Measurements from ENCODE around the gene NEDD1. TPM values are rescaled to one million over a fixed set of nuclear protein-coding genes. Genes with fewer than 3 reads are reported as not detected.

NEDD1 gene
- total and polyA plus RNA-seq, 7 donors = 7.4 to 27.4 (median 13.5) TPM

DNA sequence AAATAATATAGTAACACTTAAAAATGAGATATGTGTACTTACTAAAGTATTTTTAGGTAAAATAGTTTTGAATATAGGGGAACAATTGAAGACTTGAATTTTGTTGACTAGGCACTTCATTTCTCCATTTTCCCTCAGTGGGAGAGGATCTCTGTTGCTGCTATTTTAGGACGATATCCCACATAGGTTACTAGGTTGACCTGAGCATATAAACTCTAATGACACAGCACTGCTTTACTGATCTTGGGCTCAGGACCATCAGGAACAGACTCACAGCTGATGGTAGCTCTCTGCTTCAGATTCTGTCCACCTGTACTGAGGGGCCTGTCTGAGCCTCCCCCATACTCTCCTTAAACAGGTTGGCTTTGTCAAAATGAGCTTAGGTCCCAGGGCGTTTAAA is 5.9 kb downstream of the NEDD1 start:
- intact Hi-C loops (cut with DNase I) = no loop called here
- Histone ChIP-seq H3K27me3 (ENCODE audit: insufficient read depth in 3 of 3, low read length in 2 of 3) (no peaks in the 10 kb centered on the region), H3K4me1 (peaks cover 34% of the 10 kb centered on the region), H3K9me3 (no peaks in the 10 kb centered on the region), H3K4me3 (peak overlapping the region; percentile 42), H3K36me3 (ENCODE audit: insufficient read depth in 1 of 2, low read depth in 1 of 2) (no peaks in the 10 kb centered on the region), H3K27ac (peak overlapping the region; percentile 73)
- TF ChIP-seq, protein P1, sequence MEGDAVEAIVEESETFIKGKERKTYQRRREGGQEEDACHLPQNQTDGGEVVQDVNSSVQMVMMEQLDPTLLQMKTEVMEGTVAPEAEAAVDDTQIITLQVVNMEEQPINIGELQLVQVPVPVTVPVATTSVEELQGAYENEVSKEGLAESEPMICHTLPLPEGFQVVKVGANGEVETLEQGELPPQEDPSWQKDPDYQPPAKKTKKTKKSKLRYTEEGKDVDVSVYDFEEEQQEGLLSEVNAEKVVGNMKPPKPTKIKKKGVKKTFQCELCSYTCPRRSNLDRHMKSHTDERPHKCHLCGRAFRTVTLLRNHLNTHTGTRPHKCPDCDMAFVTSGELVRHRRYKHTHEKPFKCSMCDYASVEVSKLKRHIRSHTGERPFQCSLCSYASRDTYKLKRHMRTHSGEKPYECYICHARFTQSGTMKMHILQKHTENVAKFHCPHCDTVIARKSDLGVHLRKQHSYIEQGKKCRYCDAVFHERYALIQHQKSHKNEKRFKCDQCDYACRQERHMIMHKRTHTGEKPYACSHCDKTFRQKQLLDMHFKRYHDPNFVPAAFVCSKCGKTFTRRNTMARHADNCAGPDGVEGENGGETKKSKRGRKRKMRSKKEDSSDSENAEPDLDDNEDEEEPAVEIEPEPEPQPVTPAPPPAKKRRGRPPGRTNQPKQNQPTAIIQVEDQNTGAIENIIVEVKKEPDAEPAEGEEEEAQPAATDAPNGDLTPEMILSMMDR (IDR thresholded peaks at IDR 0.05) = no peak
- ATAC-seq (peak; percentile 30 to 64 (median 50)), DNase-seq (no peak)
- WGBS, 3 donors = 64 to 77% (median 70%) methylated on average over 2 of the region's 2 CpGs

DNA sequence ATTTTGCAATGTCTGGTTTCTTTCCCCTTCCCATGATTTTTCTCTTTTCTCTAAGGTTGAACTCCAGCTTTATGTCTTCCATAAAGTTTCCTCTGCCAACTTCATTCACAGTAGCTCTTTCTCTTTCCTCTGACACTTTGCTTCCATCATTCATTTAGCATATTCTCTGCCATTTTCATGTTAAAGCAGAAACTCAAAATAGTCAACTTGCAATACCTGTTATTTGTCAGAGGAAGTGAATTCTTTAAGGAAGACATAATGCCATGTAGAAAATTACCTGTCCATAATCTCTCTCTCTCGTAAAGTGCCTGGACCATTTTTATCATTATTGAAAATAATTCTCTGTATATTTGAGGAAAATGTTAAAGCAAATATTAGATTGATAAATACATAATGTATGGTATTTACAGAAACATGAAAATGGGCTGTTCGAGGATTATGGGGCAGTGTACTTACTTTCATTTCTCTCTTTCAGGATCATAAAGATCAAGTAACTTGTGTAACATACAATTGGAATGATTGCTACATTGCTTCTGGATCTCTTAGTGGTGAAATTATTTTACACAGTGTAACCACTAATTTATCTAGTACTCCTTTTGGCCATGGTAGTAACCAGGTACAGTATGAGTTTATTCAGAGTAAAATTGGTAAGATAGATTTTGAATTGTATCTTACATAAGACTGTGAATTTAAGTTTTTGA is 12.6 kb downstream of the NEDD1 start:
- no peak for ATAC-seq
- Histone ChIP-seq H3K36me3 (ENCODE audit: insufficient read depth in 1 of 2, low read depth in 1 of 2) (peaks cover 0 to 6% of the 10 kb centered on the region in 2 donors), H3K9me3 (peaks cover 4% of the 10 kb centered on the region), H3K27me3 (ENCODE audit: insufficient read depth in 3 of 3, low read length in 2 of 3) (no peaks in the 10 kb centered on the region), H3K4me1 (no peaks in the 10 kb centered on the region), H3K4me3 (no peak overlapping the region), H3K27ac (no peak overlapping the region)
- WGBS, 3 donors = 96 to 97% (median 97%) methylated on average over 2 of the region's 2 CpGs
- TF ChIP-seq, protein P1 (IDR thresholded peaks at IDR 0.05) = no peak
- intact Hi-C loops (cut with DNase I) = no loop called here
- DNase-seq = no peak

DNA sequence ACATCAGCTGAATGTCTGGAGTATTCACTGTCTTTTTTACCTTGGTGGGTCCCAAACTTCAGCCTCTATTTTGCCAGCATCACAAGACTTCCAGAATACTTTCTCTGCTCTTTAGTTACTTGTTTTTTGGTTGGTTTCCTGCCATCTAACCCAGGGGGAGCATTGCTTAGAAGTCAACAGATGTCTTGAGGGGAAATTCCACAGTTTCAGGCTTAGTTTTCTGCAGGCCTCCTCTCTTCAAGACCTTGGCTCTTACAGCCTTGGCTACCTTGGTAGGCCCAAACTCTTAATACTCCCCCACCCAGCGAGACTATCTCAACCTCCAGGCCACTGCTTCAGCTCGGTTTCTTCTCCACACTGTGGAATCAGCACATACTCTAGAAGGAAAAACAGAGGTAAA is 41.7 kb downstream of the NEDD1 start:
- Histone ChIP-seq H3K27me3 (ENCODE audit: insufficient read depth in 3 of 3, low read length in 2 of 3) (no peaks in the 10 kb centered on the region), H3K36me3 (ENCODE audit: insufficient read depth in 1 of 2, low read depth in 1 of 2) (peaks cover 10 to 84% of the 10 kb centered on the region in 2 donors), H3K9me3 (no peaks in the 10 kb centered on the region), H3K27ac (no peak overlapping the region), H3K4me3 (no peak overlapping the region), H3K4me1 (no peaks in the 10 kb centered on the region)
- intact Hi-C loops (cut with DNase I) = no loop called here
- TF ChIP-seq, protein P1 (IDR thresholded peaks at IDR 0.05) = no peak
- ATAC-seq (no peak), DNase-seq (no peak)
- 97 to 98% (median 97%) methylated on average over 2 of the region's 2 CpGs for WGBS, 3 donors

DNA sequence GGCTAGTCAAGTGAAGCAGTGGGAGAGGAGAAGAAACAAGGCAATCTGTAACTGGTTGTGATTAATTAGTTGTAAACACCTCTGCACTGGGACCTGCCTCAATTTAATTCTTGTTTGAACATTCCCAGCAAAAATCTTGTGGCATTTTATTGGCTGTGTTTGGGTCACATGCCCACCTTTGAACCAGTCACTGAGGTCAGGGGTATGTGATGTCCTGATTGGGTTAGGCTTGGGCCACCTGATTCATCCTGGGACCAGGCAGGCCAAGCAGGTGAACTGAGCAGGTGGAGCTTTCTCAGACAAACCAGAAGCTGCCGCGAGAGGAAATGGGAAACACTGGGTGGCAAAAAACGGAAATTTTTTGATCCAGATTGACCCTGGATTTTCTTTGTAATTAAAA is 72.5 kb downstream of the NEDD1 start:
- Histone ChIP-seq H3K4me1 (no peaks in the 10 kb centered on the region), H3K27me3 (ENCODE audit: insufficient read depth in 3 of 3, low read length in 2 of 3) (no peaks in the 10 kb centered on the region), H3K36me3 (ENCODE audit: insufficient read depth in 1 of 2, low read depth in 1 of 2) (no peaks in the 10 kb centered on the region), H3K9me3 (no peaks in the 10 kb centered on the region), H3K4me3 (no peak overlapping the region), H3K27ac (no peak overlapping the region)
- TF ChIP-seq, protein P1 (IDR thresholded peaks at IDR 0.05) = no peak
- intact Hi-C loops (cut with DNase I) = no loop called here
- DNase-seq (no peak), ATAC-seq (no peak)
- 89 to 91% (median 89%) methylated on average over 3 of the region's 3 CpGs for WGBS, 3 donors

DNA sequence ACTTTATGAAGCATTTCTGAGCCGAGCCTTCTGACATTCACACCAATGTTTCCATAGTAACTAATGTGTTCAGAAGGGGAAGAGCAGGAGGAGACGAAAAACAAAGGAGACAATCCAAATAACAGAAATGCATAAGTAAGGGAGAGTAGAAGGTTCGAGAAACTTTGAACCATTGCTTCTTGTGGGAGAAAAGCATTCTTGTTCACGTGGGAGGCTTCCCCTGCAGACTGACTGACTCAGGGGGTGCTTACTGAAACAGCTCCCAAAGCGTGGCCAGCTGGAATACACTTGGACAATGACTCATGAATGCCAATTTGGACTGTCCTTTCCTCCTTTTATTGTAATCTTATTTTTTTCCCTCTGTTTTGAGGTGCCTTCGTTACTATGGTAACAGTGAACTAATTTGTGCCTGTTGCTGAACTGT is 73.9 kb downstream of the NEDD1 start:
- ATAC-seq (no peak), DNase-seq (no peak)
- TF ChIP-seq, protein P1 (IDR thresholded peaks at IDR 0.05) = no peak
- Histone ChIP-seq H3K27ac (no peak overlapping the region), H3K4me1 (no peaks in the 10 kb centered on the region), H3K4me3 (no peak overlapping the region), H3K9me3 (no peaks in the 10 kb centered on the region), H3K27me3 (ENCODE audit: insufficient read depth in 3 of 3, low read length in 2 of 3) (peaks cover 0 to 14% (median 2%) of the 10 kb centered on the region in 3 donors), H3K36me3 (ENCODE audit: insufficient read depth in 1 of 2, low read depth in 1 of 2) (no peaks in the 10 kb centered on the region)
- intact Hi-C loops (cut with DNase I) = loop anchor here (10.0 kb wide), 2 partner anchors 386 to 406 kb away; no protein-coding TSS in a partner anchor
- 15 to 22% (median 19%) methylated on average over 6 of the region's 6 CpGs for WGBS, 3 donors
